ENCODE results near the gene TRIP12.

DNA sequence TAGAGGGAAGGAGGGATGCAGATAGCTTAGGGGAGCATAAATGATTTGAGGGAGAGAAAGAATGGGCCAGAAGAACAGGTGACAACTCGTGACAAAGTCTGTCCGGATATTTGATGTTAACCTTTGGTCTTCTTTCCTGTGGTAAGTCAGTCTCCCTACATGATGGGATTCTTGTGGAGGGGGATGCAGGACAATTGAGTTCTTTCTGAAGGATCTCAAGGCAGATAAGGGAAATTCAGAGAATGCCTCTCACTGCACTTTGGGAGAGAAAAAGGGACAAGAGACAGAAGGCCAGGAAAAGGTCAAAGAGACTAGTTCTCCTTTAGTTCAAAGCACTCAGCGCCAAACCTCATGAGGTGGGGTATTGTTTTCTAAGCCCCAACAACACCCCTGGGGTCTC is 34.7 kb upstream of the TRIP12 start:
- TF ChIP-seq SUZ12 (IDR thresholded peaks at IDR 0.05; ENCODE audit: extremely low read depth, insufficient read depth, insufficient read length) (no peak), ZNF274 (IDR thresholded peaks at IDR 0.05; ENCODE audit: low read depth, low read length) (no peak), YY1 (IDR thresholded peaks at IDR 0.05; ENCODE audit: insufficient read depth, insufficient read length) (no peak)
